Raji (cell line): ENCODE results near the gene MICOS13.

Source experiments
- POLR2A ChIP-seq: IDR thresholded peaks from 2 replicates; pipeline ENCODE4 v1.6.1; 2011; ENCODE audit warnings: low read depth, low read length, control low read depth; ENCODE audit not compliant: insufficient read depth

Gene MICOS13

DNA sequence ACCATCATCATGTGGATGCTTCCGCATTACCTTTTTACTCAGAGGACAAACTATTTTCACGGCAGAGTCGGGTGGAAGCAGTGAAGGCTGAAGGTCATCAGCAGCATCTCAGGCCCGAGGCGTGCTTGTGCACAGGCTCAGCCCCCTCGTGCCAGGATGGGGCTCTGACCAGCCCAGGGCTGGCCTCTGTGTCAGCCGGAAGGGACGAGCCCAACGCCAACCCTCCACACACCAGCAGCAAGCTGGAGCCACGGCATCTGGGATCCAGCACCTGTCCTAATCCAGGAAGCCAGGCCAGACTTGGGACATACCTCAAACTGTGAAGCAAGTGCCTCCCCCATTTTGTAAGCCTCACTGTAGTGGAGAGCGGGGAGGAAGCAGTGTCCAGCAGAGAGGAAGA is 11.1 kb downstream of the MICOS13 start:
- TF ChIP-seq POLR2A: no peak

DNA sequence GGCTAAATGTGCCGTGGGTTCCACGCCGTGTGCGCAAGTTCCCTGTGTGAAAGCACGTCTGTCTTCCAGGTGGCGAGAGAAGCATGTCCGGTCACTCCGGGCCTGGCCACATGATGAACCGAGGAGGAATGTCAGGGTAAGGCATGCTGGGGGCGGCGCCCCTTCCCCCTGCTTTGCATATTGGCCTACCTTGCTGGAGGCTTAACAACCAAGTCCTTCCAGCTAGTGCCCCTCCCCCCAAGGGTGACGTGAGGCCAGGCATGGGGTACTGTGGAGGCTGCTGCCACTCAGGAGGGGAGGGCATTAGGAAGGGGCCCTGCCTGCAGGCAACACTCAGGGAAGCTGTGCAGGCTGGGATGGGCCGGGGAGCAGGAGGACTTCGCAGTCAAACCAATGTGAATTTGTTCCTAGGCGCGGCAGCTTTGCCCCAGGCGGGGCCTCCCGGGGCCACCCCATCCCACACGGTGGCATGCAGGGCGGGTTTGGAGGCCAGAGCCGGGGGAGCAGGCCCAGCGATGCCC is 12.5 kb downstream of the MICOS13 start:
- no peak for TF ChIP-seq POLR2A

DNA sequence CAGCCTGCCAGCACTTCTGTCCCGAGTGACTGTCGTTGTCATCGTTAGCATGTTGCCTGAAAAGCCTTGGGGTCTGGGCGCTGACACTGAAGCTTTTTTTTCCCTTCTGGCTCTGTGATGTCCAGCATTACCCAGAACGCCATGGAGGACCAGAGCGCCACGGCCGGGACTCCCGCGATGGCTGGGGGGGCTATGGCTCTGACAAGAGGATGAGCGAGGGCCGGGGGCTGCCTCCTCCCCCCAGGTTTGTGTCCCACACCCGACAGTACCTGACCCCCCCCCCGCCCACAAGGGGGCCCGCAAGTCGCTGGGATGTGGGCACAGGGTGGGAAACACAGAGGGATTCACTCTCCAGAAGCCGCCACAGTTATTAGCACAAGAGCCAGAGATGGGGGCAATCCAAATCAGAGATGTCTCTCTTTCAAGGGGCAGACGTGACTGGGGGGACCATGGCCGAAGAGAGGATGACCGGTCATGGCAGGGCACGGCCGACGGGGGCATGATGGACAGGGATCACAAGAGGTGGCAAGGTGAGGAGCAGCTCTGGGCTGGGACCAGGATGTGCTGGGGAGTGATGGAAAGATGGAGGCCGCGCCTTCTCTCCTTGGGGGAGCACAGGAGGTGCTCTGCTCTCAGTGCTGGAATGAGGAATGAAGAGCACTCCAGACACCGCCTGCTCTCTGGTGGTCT is 13.2 kb downstream of the MICOS13 start:
- no peak for TF ChIP-seq POLR2A

DNA sequence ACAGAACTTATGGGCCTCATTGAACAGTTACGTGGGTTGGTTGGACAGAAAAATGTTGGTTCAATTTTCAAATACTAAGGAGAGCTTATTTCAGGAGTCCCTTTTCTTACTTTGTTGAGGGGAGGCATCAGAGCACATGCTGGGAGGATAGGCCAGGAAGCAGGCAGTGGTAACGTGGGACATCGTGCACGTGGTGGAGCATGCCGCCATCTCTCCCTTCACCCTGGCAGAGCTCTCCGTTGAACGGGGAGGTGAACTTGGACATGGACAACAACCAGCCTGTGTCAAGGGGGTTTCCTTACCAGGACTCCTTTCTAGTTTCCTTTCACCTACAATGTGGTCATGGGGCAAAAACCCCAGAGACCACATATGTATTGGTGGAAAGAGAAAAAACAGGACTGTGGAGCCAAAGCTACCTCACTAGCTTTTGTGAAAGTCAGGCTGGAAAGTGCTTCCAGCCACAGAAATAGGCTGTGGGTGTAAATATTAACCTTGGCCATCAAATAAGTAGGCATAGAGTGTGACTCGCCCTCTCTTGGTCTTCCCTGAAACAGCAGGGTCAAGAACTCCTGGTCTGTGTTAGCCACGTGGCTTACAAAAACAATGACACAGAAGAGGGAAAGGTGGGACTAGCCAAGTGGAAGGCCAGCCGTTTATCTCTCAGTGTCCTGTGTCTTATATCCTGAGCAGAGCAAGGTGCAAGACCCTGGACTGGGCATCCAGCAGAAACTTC is 14.4 kb downstream of the MICOS13 start:
- TF ChIP-seq POLR2A: no peak

DNA sequence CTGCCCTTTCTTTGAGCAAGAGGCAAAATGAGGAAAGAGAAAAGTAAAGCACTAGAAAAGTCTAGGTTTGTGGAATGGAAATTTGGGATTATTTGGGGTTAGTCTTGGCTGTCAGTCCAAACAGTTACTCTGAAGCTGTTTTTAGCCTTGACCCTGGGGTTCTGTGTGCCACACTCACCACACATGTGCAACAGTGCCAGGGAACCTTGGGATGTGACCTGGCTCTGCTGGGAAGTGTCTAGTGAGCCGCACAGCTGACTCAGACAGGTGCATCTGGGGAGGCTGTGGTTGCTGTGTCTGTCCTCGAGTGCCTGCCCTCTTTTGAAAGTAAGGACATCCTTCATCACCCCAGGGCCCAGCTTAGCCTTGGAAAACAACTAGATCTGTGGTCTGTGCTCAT is 15.8 kb downstream of the MICOS13 start:
- TF ChIP-seq POLR2A: no peak

DNA sequence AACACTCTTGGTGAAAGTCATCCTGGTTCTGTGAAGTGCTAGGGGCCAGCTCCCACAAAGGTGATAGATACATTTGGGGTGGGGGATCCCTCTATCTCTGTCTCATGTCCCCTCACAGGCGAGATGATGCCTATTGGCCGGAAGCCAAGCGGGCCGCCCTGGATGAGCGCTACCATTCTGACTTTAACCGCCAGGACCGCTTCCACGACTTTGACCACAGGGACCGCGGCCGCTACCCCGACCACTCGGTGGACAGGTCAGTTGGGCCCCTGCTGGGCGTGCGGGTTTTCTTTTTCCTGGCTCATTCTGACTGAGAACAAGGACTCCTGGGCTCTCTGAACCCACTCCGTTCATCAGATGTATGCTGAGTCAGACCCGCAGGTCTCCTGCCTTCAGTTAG is 16.4 kb downstream of the MICOS13 start:
- TF ChIP-seq POLR2A: no peak

DNA sequence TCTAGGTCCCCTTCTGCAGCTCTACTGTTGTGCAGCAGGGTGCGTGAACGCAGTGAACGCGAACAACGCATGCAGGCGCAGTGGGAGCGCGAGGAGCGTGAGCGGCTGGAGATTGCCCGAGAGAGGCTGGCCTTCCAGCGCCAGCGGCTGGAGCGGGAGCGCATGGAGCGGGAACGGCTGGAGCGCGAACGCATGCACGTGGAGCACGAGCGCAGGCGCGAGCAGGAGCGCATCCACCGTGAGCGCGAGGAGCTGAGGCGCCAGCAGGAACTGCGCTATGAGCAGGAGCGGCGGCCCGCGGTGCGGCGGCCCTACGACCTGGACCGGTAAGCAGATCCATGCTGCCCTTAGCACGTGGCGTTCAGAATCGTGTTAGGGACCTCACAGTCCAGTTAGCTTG is 18.8 kb downstream of the MICOS13 start:
- TF ChIP-seq POLR2A: no peak

DNA sequence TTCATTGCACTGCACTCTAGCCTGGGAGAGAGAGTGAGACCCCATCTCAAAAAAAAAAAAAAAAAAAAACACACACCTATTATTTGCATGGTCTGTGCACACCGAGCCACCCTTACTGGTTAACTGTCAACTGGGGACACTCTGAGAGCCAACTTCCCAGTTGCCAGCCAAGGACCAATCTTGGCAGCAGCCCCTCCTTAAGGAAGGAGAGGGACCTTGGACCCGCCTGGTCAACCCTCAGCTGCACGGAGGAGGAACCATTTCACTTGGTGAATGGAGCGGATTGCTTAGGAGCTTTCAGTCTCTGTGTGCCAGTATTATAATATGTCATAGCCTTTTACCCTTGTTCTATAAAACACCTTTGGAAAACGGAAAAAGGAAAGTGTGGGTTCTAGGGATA is 24.9 kb downstream of the MICOS13 start:
- no peak for TF ChIP-seq POLR2A

DNA sequence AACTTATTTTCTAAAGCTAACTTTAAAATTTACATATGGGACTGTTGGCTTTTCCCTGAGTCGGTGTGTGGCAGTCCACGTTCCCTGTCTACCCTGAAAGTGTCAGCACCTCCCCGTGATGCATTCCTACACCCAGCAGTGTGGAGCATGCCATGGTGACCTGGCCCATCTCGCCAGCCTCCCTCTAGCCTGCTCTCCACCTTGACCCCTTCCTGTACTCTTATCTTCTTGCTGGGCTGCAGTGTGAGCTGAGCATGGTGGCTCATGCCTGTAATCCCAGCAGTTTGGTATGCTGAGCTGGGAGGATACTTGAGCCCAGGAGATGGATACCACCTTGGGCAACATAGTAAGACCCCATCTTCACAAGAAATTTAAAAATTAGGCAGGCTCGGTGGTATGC is 25.4 kb downstream of the MICOS13 start:
- TF ChIP-seq POLR2A: no peak

DNA sequence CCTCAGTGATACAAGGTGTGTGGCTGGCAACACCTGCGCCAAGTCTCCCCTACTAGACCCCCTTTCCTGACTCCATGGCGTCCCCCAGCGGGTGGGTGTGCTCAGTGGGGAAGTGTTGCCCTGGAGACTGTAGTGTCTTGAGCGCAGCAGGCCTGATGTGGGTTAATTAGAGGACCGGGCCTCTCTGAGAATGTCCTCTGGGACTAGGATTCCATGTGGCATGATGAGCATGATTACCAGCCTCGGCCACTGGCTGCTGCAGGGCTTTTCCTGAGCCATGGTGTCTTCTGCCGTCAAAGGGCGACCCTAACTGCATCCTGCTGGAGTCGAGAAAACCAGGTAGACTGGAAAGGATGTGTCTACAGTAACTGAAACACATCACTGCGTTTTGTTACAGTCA is 28.1 kb downstream of the MICOS13 start:
- no peak for TF ChIP-seq POLR2A

DNA sequence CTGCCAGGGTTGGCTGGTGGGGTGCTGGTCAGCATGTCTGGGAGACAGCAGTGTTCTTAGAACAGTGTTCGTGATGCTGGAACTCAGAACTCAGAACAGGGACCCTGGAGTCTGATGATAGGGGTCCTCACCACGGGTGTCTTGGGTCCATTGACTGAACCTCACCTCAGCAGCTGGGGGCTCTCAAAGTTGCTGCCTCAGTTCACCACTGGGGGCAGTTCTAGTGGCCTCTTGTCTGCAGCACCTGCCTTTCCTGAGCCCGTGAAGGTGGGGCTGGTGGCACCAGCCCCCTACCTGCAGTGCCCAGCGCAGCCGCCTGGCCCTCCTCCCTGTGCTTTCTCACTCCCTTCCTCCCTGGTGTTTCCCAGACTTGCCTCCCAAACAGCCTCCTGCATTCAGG is 29.0 kb downstream of the MICOS13 start:
- no peak for TF ChIP-seq POLR2A

DNA sequence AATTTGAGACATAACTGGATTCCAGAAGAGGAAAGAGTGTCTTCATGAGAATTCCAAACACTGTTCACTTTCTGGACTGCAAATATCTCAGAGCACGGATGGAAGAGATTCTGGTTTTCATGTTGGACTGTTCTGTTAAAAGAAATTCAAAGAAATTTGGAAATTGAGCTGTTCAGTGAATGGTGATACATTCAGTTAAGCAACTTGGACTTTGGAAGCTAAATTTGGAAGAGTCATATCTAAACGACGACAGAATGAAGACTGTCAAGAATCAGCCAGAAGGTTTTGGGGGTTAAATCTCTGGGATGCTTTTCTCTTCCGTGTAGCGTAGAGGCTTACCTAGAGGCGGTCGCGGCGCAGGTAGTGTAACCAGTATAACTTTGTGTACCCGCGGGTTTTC is 31.9 kb downstream of the MICOS13 start:
- TF ChIP-seq POLR2A: no peak

DNA sequence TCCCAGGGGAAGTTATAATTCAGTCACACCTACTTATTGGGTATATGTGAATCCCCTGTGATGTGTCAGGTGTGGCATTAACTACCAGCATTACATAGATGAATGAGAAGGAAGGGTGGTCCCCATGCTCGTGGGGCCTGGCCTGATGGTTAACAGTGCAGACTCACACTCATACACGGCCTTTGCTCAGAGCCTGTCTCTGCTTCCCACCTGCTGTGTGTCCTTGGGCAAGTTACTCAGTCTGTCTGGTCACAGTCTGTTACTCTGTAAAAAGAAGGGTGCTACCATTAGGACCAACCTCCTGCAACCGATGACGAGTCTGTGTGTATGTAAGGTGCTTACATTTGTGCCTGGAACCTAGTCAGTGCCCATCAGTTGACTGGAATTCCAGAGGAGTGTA is 33.6 kb downstream of the MICOS13 start:
- TF ChIP-seq POLR2A: no peak

DNA sequence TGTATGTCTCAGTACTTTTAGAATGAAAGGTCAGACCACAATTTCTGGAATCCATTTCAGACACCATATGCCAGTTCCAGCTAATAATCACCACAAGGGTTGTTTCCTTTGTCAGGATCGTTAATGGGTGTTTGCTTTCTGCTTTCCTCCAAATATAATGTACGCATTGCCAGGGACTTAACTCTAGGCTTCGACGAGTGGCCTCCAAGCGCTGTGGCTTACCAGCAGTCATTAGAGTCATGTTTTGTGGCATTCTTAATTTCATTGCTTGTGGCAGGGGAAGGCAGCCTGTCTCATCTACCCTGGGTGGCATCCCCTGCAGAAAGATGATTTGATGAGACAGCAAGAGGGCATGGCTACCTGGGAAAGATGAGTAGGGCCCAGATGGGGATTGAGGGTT is 34.9 kb downstream of the MICOS13 start:
- no peak for TF ChIP-seq POLR2A

DNA sequence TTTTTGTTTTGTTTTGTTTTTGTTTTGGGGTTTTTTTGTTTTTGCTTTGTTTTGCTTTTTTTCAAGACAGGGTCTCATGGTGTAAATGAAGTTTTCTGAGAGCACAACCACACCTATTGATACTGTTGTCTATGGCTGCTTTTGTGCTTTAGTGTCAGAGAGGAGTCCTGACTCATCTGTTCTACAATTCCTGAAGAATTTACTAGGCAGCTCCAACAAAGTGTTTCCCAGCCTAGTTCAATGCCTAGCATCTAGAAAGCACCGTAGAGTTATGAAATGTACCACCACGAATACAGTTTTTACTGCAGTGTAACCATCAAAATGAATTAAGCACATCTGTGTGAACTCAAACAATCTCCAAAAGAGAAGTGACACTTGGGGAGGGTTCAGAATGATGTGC is 36.3 kb downstream of the MICOS13 start:
- no peak for TF ChIP-seq POLR2A

DNA sequence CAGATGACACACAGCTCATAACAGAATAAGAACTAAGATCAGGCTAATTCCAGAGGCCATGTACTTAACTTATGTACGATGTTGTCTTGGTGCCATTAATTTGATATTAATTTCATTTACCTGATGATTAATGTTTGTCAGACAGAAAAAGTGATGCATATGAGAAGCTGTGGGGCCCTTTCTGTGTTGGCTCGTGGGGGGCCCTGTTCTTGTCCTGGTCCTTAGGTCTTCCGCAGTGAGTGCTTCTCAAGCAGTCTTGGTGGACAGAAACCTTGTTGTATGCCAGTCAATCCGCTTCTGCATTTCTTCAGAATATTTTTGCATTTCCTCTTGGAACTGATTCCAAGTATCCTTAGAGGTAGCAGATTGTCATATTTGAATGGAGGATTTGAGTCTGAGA is 37.3 kb downstream of the MICOS13 start:
- no peak for TF ChIP-seq POLR2A

DNA sequence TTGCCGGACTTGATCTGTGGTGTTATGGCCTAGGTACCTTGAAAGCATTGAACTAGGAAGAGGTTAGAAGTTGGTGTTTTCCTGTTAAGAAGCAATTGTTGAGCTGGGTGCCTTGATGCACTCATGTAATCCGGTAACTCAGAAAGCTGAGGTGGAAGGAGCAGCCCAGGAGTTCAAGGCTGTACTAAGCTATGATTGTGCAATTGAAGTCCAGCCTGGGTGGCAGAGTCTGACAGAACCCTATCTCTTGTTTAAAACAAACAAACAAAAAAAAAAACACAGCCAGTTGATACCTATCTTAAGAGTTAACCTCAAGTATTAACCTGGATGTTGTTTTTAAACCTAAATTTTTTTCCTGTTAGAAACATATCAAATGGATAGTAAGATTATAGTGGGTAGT is 38.1 kb downstream of the MICOS13 start:
- no peak for TF ChIP-seq POLR2A

DNA sequence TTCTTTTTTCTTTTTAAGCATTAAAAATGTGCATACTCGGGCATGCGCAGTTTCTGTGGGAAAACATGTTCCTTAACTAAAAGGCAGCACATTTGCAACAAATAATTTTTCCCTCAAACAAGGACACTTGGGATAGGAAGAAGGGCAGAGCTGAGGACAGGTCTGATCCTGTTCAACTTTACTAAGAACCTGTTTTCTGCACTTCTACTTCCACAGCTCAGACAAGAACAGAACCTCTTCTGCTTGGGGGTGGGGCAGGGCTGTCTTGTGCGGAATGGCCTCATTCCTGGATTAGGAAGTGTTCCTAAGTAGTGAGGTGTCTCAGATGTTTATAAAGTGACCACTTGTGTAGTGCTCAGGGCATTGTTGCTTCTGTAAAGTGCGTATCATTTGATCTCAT is 39.1 kb downstream of the MICOS13 start:
- TF ChIP-seq POLR2A: no peak
